ENCODE results near the gene GAL3ST2. TPM values are rescaled to one million over a fixed set of nuclear protein-coding genes. Genes with fewer than 3 reads are reported as not detected.

The GAL3ST2 gene
- polyA plus RNA-seq, 1 of the 3 experiments (the other 2 are of a cell fraction): 0.15 TPM

- H3K36me3 ChIP-seq (replicated peaks in 1 of 2; ENCODE audit: control insufficient read depth in 1 of 2, insufficient read depth in 2 of 2, low read length in 1 of 2): peaks cover 28 to 40% of the 10 kb centered on the region in 2 experiments
- no peaks in the 10 kb centered on the region for H3K4me1 ChIP-seq (ENCODE audit: control insufficient read depth in 1 of 2, insufficient read depth in 2 of 2, low read depth in 1 of 2, low read length in 1 of 2)
- TF ChIP-seq SMC3 (IDR thresholded peaks at IDR 0.05; ENCODE audit: low read depth, low read length) (no peak), CHD2 (IDR thresholded peaks at IDR 0.05; ENCODE audit: low read length, partially characterized antibody) (no peak), RAD21 (IDR thresholded peaks at IDR 0.05; ENCODE audit: low read length) (no peak), REST (IDR thresholded peaks at IDR 0.05; ENCODE audit: low read depth, low read length) (no peak), RCOR1 (IDR thresholded peaks at IDR 0.05; ENCODE audit: low read length) (no peak), YY1 (IDR thresholded peaks at IDR 0.05; ENCODE audit: low read depth) (no peak), EZH2phosphoT487 (IDR thresholded peaks at IDR 0.05; ENCODE audit: borderline replicate concordance, low read depth) (no peak), FOSL2 (IDR thresholded peaks at IDR 0.05; ENCODE audit: borderline replicate concordance, low read depth) (no peak), POLR2AphosphoS5 (IDR thresholded peaks at IDR 0.05; ENCODE audit: low read depth, low read length) (no peak), EP300 (IDR thresholded peaks at IDR 0.05; ENCODE audit: borderline replicate concordance in 1 of 2, low read depth in 1 of 2, low read length in 1 of 2) (no peak)
- TF ChIP-seq, protein P1, sequence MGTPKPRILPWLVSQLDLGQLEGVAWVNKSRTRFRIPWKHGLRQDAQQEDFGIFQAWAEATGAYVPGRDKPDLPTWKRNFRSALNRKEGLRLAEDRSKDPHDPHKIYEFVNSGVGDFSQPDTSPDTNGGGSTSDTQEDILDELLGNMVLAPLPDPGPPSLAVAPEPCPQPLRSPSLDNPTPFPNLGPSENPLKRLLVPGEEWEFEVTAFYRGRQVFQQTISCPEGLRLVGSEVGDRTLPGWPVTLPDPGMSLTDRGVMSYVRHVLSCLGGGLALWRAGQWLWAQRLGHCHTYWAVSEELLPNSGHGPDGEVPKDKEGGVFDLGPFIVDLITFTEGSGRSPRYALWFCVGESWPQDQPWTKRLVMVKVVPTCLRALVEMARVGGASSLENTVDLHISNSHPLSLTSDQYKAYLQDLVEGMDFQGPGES (IDR thresholded peaks at IDR 0.05; ENCODE audit: low read depth, low read length): no peak
- no peaks in the 10 kb centered on the region for H3K9me3 ChIP-seq
- H3K9me2 ChIP-seq: no peaks in the 10 kb centered on the region
- H3K27me3 ChIP-seq (ENCODE audit: insufficient read depth): no peaks in the 10 kb centered on the region
- no peaks in the 10 kb centered on the region; the same call in 1 of the 2 replicates for H3K79me2 ChIP-seq (ENCODE audit: insufficient read depth)
- H4K20me1 ChIP-seq (ENCODE audit: insufficient read depth): no peaks in the 10 kb centered on the region
- no peaks in the 10 kb centered on the region for H3F3A ChIP-seq (replicated peaks; ENCODE audit: insufficient read depth)
- POLR2A ChIA-PET: no interaction called here
- 89% methylated on average over 16 of the region's 32 CpGs for WGBS (ENCODE audit: low lambda C conversion rate)
- no peak overlapping the region for H3K4me2 ChIP-seq
- no peak overlapping the region for H3K27ac ChIP-seq (ENCODE audit: low read depth in 2 of 2, low read length in 1 of 2)
- no peak for DNase-seq
- CTCF ChIA-PET: no interaction called here
- no peak overlapping the region for H2AFZ ChIP-seq (ENCODE audit: low read depth)
- no peak overlapping the region for H3K9ac ChIP-seq
- no peak overlapping the region for H3K4me3 ChIP-seq (ENCODE audit: low read depth in 2 of 2, low read length in 1 of 2)
Measured at GRCh38 chr2:241748468-241749256, 28.0 kb upstream of the GAL3ST2 start.
